CD4-positive, alpha-beta T cell (primary cell): Measurements from ENCODE around the gene RASA3. TPM values are rescaled to one million over a fixed set of nuclear protein-coding genes. Genes with fewer than 3 reads are reported as not detected.

Experiments used
- ATAC-seq: fragments of 200-7000 bp; cut with Tn5 transposase; one replicate; pipeline ENCODE4 v1.10.0; 2022; ENCODE audit warnings: mild to moderate bottlenecking; ENCODE audit not compliant: poor library complexity
- CTCF ChIA-PET: fragments of 350-600 bp; sonication (Branson Sonifier 250); formaldehyde crosslinking; loops from one replicate; lab custom pipeline; 2021; ENCODE audit warnings: antibody characterized with exemption, inconsistent platforms; lab: Charles Lee
- POLR2A ChIA-PET: fragments of 350-600 bp; sonication (Branson Sonifier 250); formaldehyde crosslinking; loops from one replicate; lab custom pipeline; 2021; ENCODE audit warnings: antibody characterized with exemption, inconsistent platforms; lab: Charles Lee
- DNase-seq, 14 experiments: peaks; one replicate each; pipeline ENCODE4 v3.0.0-alpha.2; 2013 to 2020; ENCODE audit warnings: mixed read lengths in 2 of 14
- H3K27ac ChIP-seq, 2 donors: one replicate each; pipeline versions ENCODE4 v1.5.1 to v1.7.0; 2013; ENCODE audit warnings: low read length in 2 of 2, low read depth in 1 of 2, mild to moderate bottlenecking in 1 of 2
- H3K27me3 ChIP-seq, 2 experiments: 1 replicate in 1 of 2; 2 replicates in 1 of 2; pipeline versions ENCODE4 v1.6.1 to v1.7.0; 2013; ENCODE audit warnings: low read length in 2 of 2, control low read depth in 1 of 2, mild to moderate bottlenecking in 1 of 2, moderate library complexity in 1 of 2; ENCODE audit not compliant: insufficient read depth in 2 of 2, control insufficient read depth in 1 of 2
- H3K36me3 ChIP-seq: one replicate; pipeline ENCODE4 v1.6.1; 2013; ENCODE audit warnings: low read length, control low read depth; ENCODE audit not compliant: insufficient read depth
- H3K4me1 ChIP-seq: one replicate; pipeline ENCODE4 v1.6.1; 2013; ENCODE audit warnings: low read length, control low read depth; ENCODE audit not compliant: insufficient read depth
- H3K4me3 ChIP-seq: one replicate; pipeline ENCODE4 v1.5.1; 2013; ENCODE audit warnings: mild to moderate bottlenecking, low read length, moderate library complexity
- H3K9me3 ChIP-seq, 2 experiments: 1 replicate in 1 of 2; 2 replicates in 1 of 2; pipeline versions ENCODE4 v1.6.1 to v1.7.0; 2013; ENCODE audit warnings: low read length in 2 of 2, mild to moderate bottlenecking in 2 of 2, control low read depth in 1 of 2, moderate library complexity in 1 of 2; ENCODE audit not compliant: control insufficient read depth in 1 of 2, insufficient read depth in 1 of 2
- H3K27ac Mint-ChIP-seq: one replicate; pipeline ENCODE4 v1.8.0; 2020; ENCODE audit warnings: mixed read lengths
- H3K27me3 Mint-ChIP-seq: one replicate; pipeline ENCODE4 v1.8.0; 2021; ENCODE audit warnings: mixed read lengths
- H3K36me3 Mint-ChIP-seq: one replicate; pipeline ENCODE4 v1.8.0; 2021; ENCODE audit warnings: low read depth, mixed read lengths
- H3K4me1 Mint-ChIP-seq: one replicate; pipeline ENCODE4 v1.8.0; 2021; ENCODE audit warnings: low read depth, mixed read lengths
- H3K4me3 Mint-ChIP-seq: one replicate; pipeline ENCODE4 v1.8.0; 2020; ENCODE audit warnings: mild to moderate bottlenecking, mixed read lengths
- H3K9me3 Mint-ChIP-seq: one replicate; pipeline ENCODE4 v1.8.0; 2020; ENCODE audit warnings: mixed read lengths
- CTCF ChIP-seq: fragments of 200-600 bp; IDR thresholded peaks from one replicate; pipeline ENCODE4 v1.8.0; 2022; ENCODE audit warnings: antibody characterized with exemption, mild to moderate bottlenecking
- intact Hi-C, 2 experiments: fragments of 100-400 bp; cut with DNase I in 1 of 2; cut with micrococcal nuclease in 1 of 2; formaldehyde crosslinking; loops; one replicate each; pipeline versions ENCODE4 v1.15.1 to v1.9.0; 2023 to 2025; cut with DNase I, micrococcal nuclease
- total RNA-seq, 174 experiments: library from RNA in 2 of 174; stranded (reverse) in 2 of 174; gene quantifications; one replicate each; pipeline ENCODE4 v1.2.3 and lab custom pipeline; 2021 to 2026

RASA3 gene
- total RNA-seq, 2 experiments from 2014 or later = 181 to 184 TPM

GRCh38 chr13:114000151-114001040 lies 132.0 kb downstream of the RASA3 start:
- H3K9me3 Mint-ChIP-seq = no peaks in the 10 kb centered on the region
- Histone ChIP-seq H3K9me3 (no peaks in the 10 kb centered on the region), H3K36me3 (peaks cover 83% of the 10 kb centered on the region), H3K4me1 (no peaks in the 10 kb centered on the region), H3K27ac (no peak overlapping the region), H3K27me3 (no peaks in the 10 kb centered on the region), H3K4me3 (no peak overlapping the region)
- no peaks in the 10 kb centered on the region for H3K27me3 Mint-ChIP-seq
- ChIA-PET CTCF (no interaction called here), POLR2A (no interaction called here)
- no peak for TF ChIP-seq CTCF
- no peak overlapping the region for H3K4me3 Mint-ChIP-seq
- peaks cover 70% of the 10 kb centered on the region for H3K36me3 Mint-ChIP-seq
- ATAC-seq (no peak), DNase-seq (no peak)
- H3K4me1 Mint-ChIP-seq = no peaks in the 10 kb centered on the region
- intact Hi-C loops = no loop called here
- no peak overlapping the region for H3K27ac Mint-ChIP-seq

GRCh38 chr13:113999618-113999910 lies 132.9 kb downstream of the RASA3 start:
- Mint-ChIP-seq H3K27me3 (no peaks in the 10 kb centered on the region), H3K4me1 (no peaks in the 10 kb centered on the region), H3K27ac (no peak overlapping the region), H3K4me3 (no peak overlapping the region), H3K9me3 (no peaks in the 10 kb centered on the region), H3K36me3 (peaks cover 71% of the 10 kb centered on the region)
- ChIA-PET CTCF (no interaction called here), POLR2A (no interaction called here)
- Histone ChIP-seq H3K4me1 (no peaks in the 10 kb centered on the region), H3K27ac (no peak overlapping the region), H3K27me3 (no peaks in the 10 kb centered on the region), H3K36me3 (peaks cover 84% of the 10 kb centered on the region), H3K9me3 (no peaks in the 10 kb centered on the region), H3K4me3 (no peak overlapping the region)
- TF ChIP-seq CTCF = no peak
- ATAC-seq (no peak), DNase-seq (no peak)
- intact Hi-C loops = no loop called here

GRCh38 chr13:113998781-113999617 lies 133.4 kb downstream of the RASA3 start:
- Histone ChIP-seq H3K27me3 (no peaks in the 10 kb centered on the region), H3K4me3 (no peak overlapping the region), H3K4me1 (no peaks in the 10 kb centered on the region), H3K9me3 (no peaks in the 10 kb centered on the region), H3K27ac (no peak overlapping the region), H3K36me3 (peaks cover 84% of the 10 kb centered on the region)
- Mint-ChIP-seq H3K4me3 (no peak overlapping the region), H3K4me1 (no peaks in the 10 kb centered on the region), H3K9me3 (no peaks in the 10 kb centered on the region), H3K36me3 (peaks cover 71% of the 10 kb centered on the region), H3K27ac (peak overlapping the region; percentile 55), H3K27me3 (no peaks in the 10 kb centered on the region)
- intact Hi-C loops = no loop called here
- DNase-seq (no peak), ATAC-seq (no peak)
- CTCF ChIA-PET = no interaction called here
- POLR2A ChIA-PET = no interaction called here
- no peak for TF ChIP-seq CTCF
